HepG2 (cell line): Measurements from ENCODE around the gene NDUFAF5. TPM values are rescaled to one million over a fixed set of nuclear protein-coding genes. Genes with fewer than 3 reads are reported as not detected.

Experiments used
- CREM ChIP-seq, 2 experiments: sonication (generic) in 1 of 2; formaldehyde crosslinking in 1 of 2; IDR thresholded peaks; 2 replicates each; pipeline versions ENCODE4 v1.4.0 to v1.6.1; 2016 to 2020; ENCODE audit warnings: antibody characterized with exemption in 1 of 2, mild to moderate bottlenecking in 1 of 2, missing genetic modification reagents in 1 of 2
- ERF ChIP-seq: IDR thresholded peaks from 2 replicates; pipeline ENCODE4 v1.6.1; 2018; ENCODE audit warnings: missing biosample characterization, missing genetic modification reagents
- FOXO1 ChIP-seq: sonication (generic); formaldehyde crosslinking; IDR thresholded peaks from 2 replicates; pipeline ENCODE4 v1.4.0; 2020; ENCODE audit warnings: missing genetic modification reagents
- HCFC1 ChIP-seq: fragments of 150-350 bp; IDR thresholded peaks from 2 replicates; pipeline ENCODE4 v1.6.1; 2014; ENCODE audit warnings: low read depth, low read length
- HMGXB4 ChIP-seq, 2 experiments: sonication (generic) in 1 of 2; formaldehyde crosslinking in 1 of 2; IDR thresholded peaks; 2 replicates each; pipeline versions ENCODE4 v1.4.0 to v1.6.1; 2018 to 2020; ENCODE audit warnings: missing genetic modification reagents in 2 of 2, borderline replicate concordance in 1 of 2, low read depth in 1 of 2, mild to moderate bottlenecking in 1 of 2, missing biosample characterization in 1 of 2
- MTA1 ChIP-seq: sonication (generic); formaldehyde crosslinking; IDR thresholded peaks from 2 replicates; pipeline ENCODE4 v1.4.0; 2020; ENCODE audit warnings: missing genetic modification reagents, mild to moderate bottlenecking, borderline replicate concordance
- SIX1 ChIP-seq: sonication (generic); formaldehyde crosslinking; IDR thresholded peaks from 2 replicates; pipeline ENCODE4 v1.4.0; 2020; ENCODE audit warnings: missing genetic modification reagents, borderline replicate concordance
- TERF1 ChIP-seq: sonication (generic); formaldehyde crosslinking; IDR thresholded peaks from 2 replicates; pipeline ENCODE4 v1.8.0; 2022; ENCODE audit warnings: mild to moderate bottlenecking, missing genetic modification reagents, moderate library complexity
- U2AF2 ChIP-seq: fragments of 200-400 bp; formaldehyde crosslinking; IDR thresholded peaks from 2 replicates; pipeline ENCODE4 v1.6.1; 2017; ENCODE audit warnings: low read depth, mild to moderate bottlenecking, low read length
- XBP1 ChIP-seq: sonication (generic); formaldehyde crosslinking; IDR thresholded peaks from 2 replicates; pipeline ENCODE4 v1.5.0; 2020; ENCODE audit warnings: missing genetic modification reagents
- YEATS4 ChIP-seq: sonication (generic); formaldehyde crosslinking; IDR thresholded peaks from 2 replicates; pipeline ENCODE4 v1.4.0; 2020; ENCODE audit warnings: missing genetic modification reagents, borderline replicate concordance
- ZFP82 ChIP-seq: sonication (generic); formaldehyde crosslinking; IDR thresholded peaks from 2 replicates; pipeline ENCODE4 v1.5.1; 2020; ENCODE audit warnings: mild to moderate bottlenecking, missing genetic modification reagents, borderline replicate concordance
- ZNF30 ChIP-seq: sonication (generic); formaldehyde crosslinking; IDR thresholded peaks from 2 replicates; pipeline ENCODE4 v1.5.0; 2020; ENCODE audit warnings: mild to moderate bottlenecking, missing genetic modification reagents
- ZNF407 ChIP-seq: sonication (generic); formaldehyde crosslinking; IDR thresholded peaks from one replicate; pipeline ENCODE4 v1.5.1; 2020; ENCODE audit warnings: mild to moderate bottlenecking, missing genetic modification reagents; ENCODE audit errors: not compliant biosample characterization
- ZSCAN30 ChIP-seq: sonication (generic); formaldehyde crosslinking; IDR thresholded peaks from 2 replicates; pipeline ENCODE4 v1.5.0; 2020; ENCODE audit warnings: mild to moderate bottlenecking, missing genetic modification reagents
- polyA plus RNA-seq, 8 experiments: library from polyadenylated mRNA; depleted of rRNA in 3 of 8; stranded (reverse) in 7 of 8; unstranded in 1 of 8; fragments of >200 nt; fragmentation: Illumina TruSeq in 4 of 8; extraction: Trizol in 4 of 8; gene quantifications; 2 replicates each; pipeline versions ENCODE4 v1.2.1 to v1.2.3, GENCODE V29; 2011 to 2016; ENCODE audit warnings: low read depth in 4 of 8, missing spikeins in 1 of 8, mixed read lengths in 1 of 8; ENCODE audit not compliant: insufficient read depth in 1 of 8
- total RNA-seq, 5 experiments: library from RNA; depleted of rRNA; stranded (reverse); fragments of >200 nt; fragmentation: Illumina TruSeq; extraction: Trizol; gene quantifications; 2 replicates each; pipeline ENCODE4 v1.2.3, GENCODE V29; 2016; ENCODE audit warnings: low read depth in 1 of 5

The NDUFAF5 gene
- total and polyA plus RNA-seq, 2 of the 13 experiments (the other 11 are each of a cell fraction or from before 2014, with no cell fraction given) = 23.1 to 66.7 TPM

GRCh38 chr20:13784893-13785715 lies at the start of gene NDUFAF5, which contains the start of gene ESF1 (continued):
- peak; percentile 63 for TF ChIP-seq ZNF407
- 0 out of 2 replicates have a peak, but pooled peaks have one; percentile 13 for TF ChIP-seq TERF1 (CRISPR knock-in tag)
- TF ChIP-seq XBP1 (CRISPR knock-in tag) = peak; percentile 90
- peak; percentile 95 to 96 for TF ChIP-seq HMGXB4 (CRISPR knock-in tag; IDR thresholded peaks at IDR 0.05; ENCODE audit: borderline replicate concordance in 1 of 2, low read depth in 1 of 2)
- no peak; the same call in 1 of the 2 replicates for TF ChIP-seq U2AF2
- peak; percentile 90 for TF ChIP-seq ZSCAN30 (CRISPR knock-in tag)
- peak; percentile 94 for TF ChIP-seq CREM (IDR thresholded peaks at IDR 0.05)
- TF ChIP-seq CREM (CRISPR knock-in tag; IDR thresholded peaks at IDR 0.05) = 0 out of 2 replicates have a peak, but pooled peaks have one; percentile 48
- peak; percentile 68; the same call in 1 of the 2 replicates for TF ChIP-seq ZFP82 (CRISPR knock-in tag)
- peak; percentile 73 for TF ChIP-seq HCFC1
- TF ChIP-seq MTA1 (CRISPR knock-in tag) = peak; percentile 64; the same call in 1 of the 2 replicates
- peak; percentile 100 for TF ChIP-seq YEATS4 (CRISPR knock-in tag)
- TF ChIP-seq ZNF30 (CRISPR knock-in tag) = 0 out of 2 replicates have a peak, but pooled peaks have one; percentile 18
- TF ChIP-seq FOXO1 (CRISPR knock-in tag) = peak; percentile 95
- peak; percentile 91; the same call in 1 of the 2 replicates for TF ChIP-seq ERF (CRISPR knock-in tag)
- TF ChIP-seq SIX1 = peak; percentile 81; the same call in 1 of the 2 replicates
